Endothelial cell of umbilical vein (primary cell): ENCODE measurements around the gene CLCN3. TPM values are rescaled to one million over a fixed set of nuclear protein-coding genes. Genes with fewer than 3 reads are reported as not detected.

ENCODE experiments used
- BruUV-seq: library from RNA; stranded (reverse); fragments of 400-500 nt; replicated peaks from 2 replicates; lab custom pipeline; 2021; lab: Mats Ljungman, UMichigan
- CTCF ChIA-PET: fragments of 300-600, 350-600 bp; sonication (Branson Sonifier 250); formaldehyde crosslinking; loops from one replicate; lab custom pipeline; 2021; ENCODE audit warnings: antibody characterized with exemption, inconsistent platforms; lab: Charles Lee
- POLR2A ChIA-PET: fragments of 300-600, 350-600 bp; sonication (Branson Sonifier 250); formaldehyde crosslinking; loops from one replicate; lab custom pipeline; 2021; ENCODE audit warnings: antibody characterized with exemption, inconsistent platforms; lab: Charles Lee
- DNase-seq: peaks from one replicate; pipeline ENCODE4 v3.0.0-alpha.2; 2011; ENCODE audit warnings: low read depth, low spot score
- FAIRE-seq: peaks from 2 replicates; lab custom pipeline; 2011; peaks lifted over from hg19 to GRCh38; lab: Jason Lieb, UNC
- H2AFZ ChIP-seq: 2 replicates; pipeline ENCODE4 v1.6.0; 2012; ENCODE audit warnings: low read depth, low read length, control low read depth, inconsistent platforms
- H3K27ac ChIP-seq: 2 replicates; pipeline ENCODE4 v1.5.1; 2011; ENCODE audit warnings: low read depth, mild to moderate bottlenecking, control low read depth, low read length, moderate library complexity; ENCODE audit not compliant: insufficient read depth
- H3K27me3 ChIP-seq, 2 experiments: 2 replicates each; pipeline versions ENCODE4 v1.6.0 to v1.6.1; 2011; ENCODE audit warnings: low read length in 2 of 2, mixed read lengths in 1 of 2; ENCODE audit not compliant: control insufficient read depth in 2 of 2, insufficient read depth in 2 of 2
- H3K36me3 ChIP-seq, 2 experiments: 2 replicates in 1 of 2; 3 replicates in 1 of 2; pipeline ENCODE4 v1.5.1; 2011; ENCODE audit warnings: low read length in 2 of 2, mild to moderate bottlenecking in 1 of 2, moderate library complexity in 1 of 2; ENCODE audit not compliant: control insufficient read depth in 2 of 2, insufficient read depth in 2 of 2; ENCODE audit errors: extremely low read depth in 1 of 2
- H3K4me1 ChIP-seq: 3 replicates; pipeline ENCODE4 v1.5.1; 2011; ENCODE audit warnings: mild to moderate bottlenecking, low read length; ENCODE audit not compliant: control insufficient read depth, insufficient read depth; ENCODE audit errors: extremely low read depth
- H3K4me2 ChIP-seq: 2 replicates; pipeline ENCODE4 v1.6.1; 2011; ENCODE audit warnings: low read length, control low read depth, mixed read lengths; ENCODE audit not compliant: insufficient read depth
- H3K4me3 ChIP-seq, 3 experiments: fragments of 200-600 bp in 1 of 3; sonication (generic), shearing (Covaris generic) in 1 of 3; replicated peaks in 1 of 3; 2 replicates each; pipeline ENCODE4 v1.5.1; 2011 to 2016; ENCODE audit warnings: control low read depth in 3 of 3, low read length in 3 of 3, mild to moderate bottlenecking in 2 of 3, inconsistent platforms in 1 of 3, low read depth in 1 of 3, moderate library complexity in 1 of 3; ENCODE audit not compliant: insufficient read depth in 1 of 3
- H3K79me2 ChIP-seq: 2 replicates; pipeline ENCODE4 v1.6.0; 2012; ENCODE audit warnings: low read length, inconsistent platforms; ENCODE audit not compliant: control insufficient read depth, insufficient read depth
- H3K9ac ChIP-seq: replicated peaks from 2 replicates; pipeline ENCODE3; 2011; ENCODE audit warnings: low read length, control low read depth; ENCODE audit not compliant: insufficient read depth; ENCODE audit errors: extremely low read depth
- H3K9me1 ChIP-seq: replicated peaks from 3 replicates; pipeline ENCODE4 v1.6.0; 2011; ENCODE audit warnings: mild to moderate bottlenecking, low read length; ENCODE audit not compliant: control insufficient read depth, insufficient read depth; ENCODE audit errors: extremely low read depth
- H3K9me3 ChIP-seq: replicated peaks from 2 replicates; pipeline ENCODE4 v1.5.1; 2012; ENCODE audit warnings: low read length, inconsistent platforms; ENCODE audit not compliant: control insufficient read depth, insufficient read depth
- H4K20me1 ChIP-seq: replicated peaks from 2 replicates; pipeline ENCODE3; 2011; ENCODE audit warnings: mild to moderate bottlenecking, low read length; ENCODE audit not compliant: control insufficient read depth, insufficient read depth; ENCODE audit errors: extremely low read depth
- EZH2 ChIP-seq: IDR thresholded peaks from 2 replicates; pipeline ENCODE4 v1.6.1; 2012; ENCODE audit warnings: borderline replicate concordance, low read depth, mild to moderate bottlenecking, moderate library complexity, low read length, inconsistent platforms; ENCODE audit not compliant: severe bottlenecking
- FOS ChIP-seq: IDR thresholded peaks from 2 replicates; pipeline ENCODE4 v1.6.1; 2011; ENCODE audit warnings: mild to moderate bottlenecking, low read length, moderate library complexity, borderline replicate concordance; ENCODE audit not compliant: insufficient read depth
- GATA2 ChIP-seq: IDR thresholded peaks from 2 replicates; pipeline ENCODE4 v1.7.0; 2011; ENCODE audit warnings: low read depth, mild to moderate bottlenecking, moderate library complexity, mixed read lengths, low read length; ENCODE audit not compliant: insufficient read length, insufficient read depth
- JUN ChIP-seq: IDR thresholded peaks from 2 replicates; pipeline ENCODE4 v1.6.1; 2011; ENCODE audit warnings: borderline replicate concordance, low read depth; ENCODE audit not compliant: insufficient read length, insufficient read depth
- MYC ChIP-seq: IDR thresholded peaks from one replicate; pipeline ENCODE4 v1.6.1; 2011; ENCODE audit warnings: mild to moderate bottlenecking, low read depth, low read length
- POLR2A ChIP-seq: IDR thresholded peaks from 2 replicates; pipeline ENCODE4 v1.6.1; 2012; ENCODE audit warnings: low read depth, mild to moderate bottlenecking, control low read depth, low read length
- POLR2AphosphoS5 ChIP-seq: IDR thresholded peaks from 2 replicates; pipeline ENCODE4 v1.6.1; 2012; ENCODE audit warnings: low read depth, mild to moderate bottlenecking, control low read depth, low read length, moderate library complexity; ENCODE audit not compliant: insufficient read depth
- dilution Hi-C: fragments of 300-500 bp; cut with MboI; formaldehyde crosslinking; loops from one replicate; pipeline ENCODE4 v1.15.0; 2019; ENCODE audit warnings: low sequenced_read_pairs; ENCODE audit not compliant: extremely low pct_ligation_motif_present
- intact Hi-C: fragments of 100-400 bp; cut with micrococcal nuclease; formaldehyde crosslinking; loops from one replicate; pipeline ENCODE4 v1.10.0; 2022
- polyA plus RNA-seq, 4 experiments: library from polyadenylated mRNA; depleted of rRNA in 3 of 4; stranded (reverse) in 3 of 4; unstranded in 1 of 4; fragments of >200 nt; gene quantifications; 2 replicates each; pipeline versions ENCODE4 v1.2.1 to v1.2.3, GENCODE V29; 2011 to 2012; ENCODE audit warnings: missing spikeins in 1 of 4
- total RNA-seq: library from RNA; stranded (reverse); gene quantifications from 2 replicates; pipeline ENCODE4 v1.2.3, GENCODE V29; 2021
- TF ChIP-seq, protein P1 (sequence below), 2 donors: IDR thresholded peaks; 1 replicate in 1 of 2; 2 replicates in 1 of 2; pipeline ENCODE4 v1.5.1; 2011; ENCODE audit warnings: low read length in 2 of 2, mild to moderate bottlenecking in 2 of 2, moderate library complexity in 2 of 2, control low read depth in 1 of 2, inconsistent platforms in 1 of 2, low read depth in 1 of 2; ENCODE audit not compliant: insufficient read depth in 1 of 2; ENCODE audit errors: extremely low read depth in 1 of 2
- TF ChIP-seq, protein P2 (sequence below): IDR thresholded peaks from 2 replicates; pipeline ENCODE4 v1.6.1; 2011; ENCODE audit not compliant: insufficient read depth, insufficient read length

Gene CLCN3
- total and polyA plus RNA-seq, 2 donors (not counting 3 experiments of a cell fraction or from before 2014, with no cell fraction given), result 16.5 to 51.4 TPM

DNA sequence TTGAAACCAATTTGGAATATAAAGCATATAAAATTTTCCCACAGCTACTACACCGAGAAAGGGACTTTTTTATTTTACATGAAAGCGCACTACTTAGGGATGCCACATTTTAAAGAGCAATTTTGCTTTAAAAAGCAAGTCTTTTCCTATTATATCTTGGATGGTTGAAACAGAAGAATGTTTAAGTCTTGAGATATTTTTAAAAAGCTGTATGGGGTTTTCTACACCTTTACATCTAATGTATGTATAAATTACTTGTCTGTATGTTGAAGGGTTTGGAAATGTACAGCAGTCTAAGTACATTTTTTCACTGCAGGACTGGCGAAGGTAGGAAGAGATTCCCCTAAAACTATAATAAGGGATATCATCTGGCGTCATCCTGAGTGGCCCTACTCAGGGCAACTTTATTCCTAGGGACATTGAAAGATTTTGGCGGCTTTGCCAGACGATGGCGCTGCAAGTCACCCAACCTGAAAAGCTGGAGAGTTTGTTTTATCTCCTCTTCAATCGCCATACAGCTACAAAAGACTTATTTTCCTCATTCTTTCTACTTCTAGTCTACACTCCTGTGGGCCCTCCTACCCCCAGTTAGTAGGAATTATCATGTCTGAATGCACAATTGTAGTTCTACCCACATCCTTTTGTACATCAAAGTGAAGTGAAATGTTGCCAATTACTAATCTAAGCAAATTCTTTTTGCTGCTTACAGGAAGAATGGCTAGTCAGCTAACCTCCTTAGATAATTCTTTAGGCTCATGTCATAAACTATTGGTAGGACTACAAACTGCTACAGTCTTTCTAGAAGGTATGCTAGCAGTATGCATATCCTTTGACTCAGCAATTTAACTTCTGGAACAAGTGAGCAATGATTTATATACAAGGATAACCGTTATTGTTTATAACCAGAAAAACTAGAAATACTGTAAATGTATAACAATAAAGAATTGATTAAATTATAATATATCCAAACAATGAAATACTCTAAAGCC, 7.2 kb upstream of the CLCN3 start:
- Histone ChIP-seq H3K9me1 (no peaks in the 10 kb centered on the region), H3K27me3 (no peaks in the 10 kb centered on the region), H3K4me2 (peak overlapping the region; percentile 93), H3K9ac (peak overlapping the region; percentile 62), H3K79me2 (peaks cover 6% of the 10 kb centered on the region), H3K4me1 (peaks cover 18% of the 10 kb centered on the region), H3K27ac (peak overlapping the region; percentile 32), H3K36me3 (no peaks in the 10 kb centered on the region), H4K20me1 (no peaks in the 10 kb centered on the region), H3K9me3 (no peaks in the 10 kb centered on the region), H2AFZ (peak overlapping the region; percentile 86), H3K4me3 (peak overlapping the region; percentile 54 to 96 (median 94))
- DNase-seq, result peak; percentile 85
- intact Hi-C loops (loop anchor here (1.0 to 2.0 kb wide), 9 partner anchors 7 to 477 kb away; partner anchors contain the start of genes CLCN3 and HPF1), dilution Hi-C loops (no loop called here)
- TF ChIP-seq POLR2A, result no peak
- TF ChIP-seq, protein P1, sequence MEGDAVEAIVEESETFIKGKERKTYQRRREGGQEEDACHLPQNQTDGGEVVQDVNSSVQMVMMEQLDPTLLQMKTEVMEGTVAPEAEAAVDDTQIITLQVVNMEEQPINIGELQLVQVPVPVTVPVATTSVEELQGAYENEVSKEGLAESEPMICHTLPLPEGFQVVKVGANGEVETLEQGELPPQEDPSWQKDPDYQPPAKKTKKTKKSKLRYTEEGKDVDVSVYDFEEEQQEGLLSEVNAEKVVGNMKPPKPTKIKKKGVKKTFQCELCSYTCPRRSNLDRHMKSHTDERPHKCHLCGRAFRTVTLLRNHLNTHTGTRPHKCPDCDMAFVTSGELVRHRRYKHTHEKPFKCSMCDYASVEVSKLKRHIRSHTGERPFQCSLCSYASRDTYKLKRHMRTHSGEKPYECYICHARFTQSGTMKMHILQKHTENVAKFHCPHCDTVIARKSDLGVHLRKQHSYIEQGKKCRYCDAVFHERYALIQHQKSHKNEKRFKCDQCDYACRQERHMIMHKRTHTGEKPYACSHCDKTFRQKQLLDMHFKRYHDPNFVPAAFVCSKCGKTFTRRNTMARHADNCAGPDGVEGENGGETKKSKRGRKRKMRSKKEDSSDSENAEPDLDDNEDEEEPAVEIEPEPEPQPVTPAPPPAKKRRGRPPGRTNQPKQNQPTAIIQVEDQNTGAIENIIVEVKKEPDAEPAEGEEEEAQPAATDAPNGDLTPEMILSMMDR (IDR thresholded peaks at IDR 0.05; ENCODE audit: extremely low read depth in 1 of 2, insufficient read depth in 1 of 2, low read depth in 1 of 2, low read length in 2 of 2), result peak; percentile 72 to 73
- TF ChIP-seq FOS, result no peak
- no peak for TF ChIP-seq POLR2AphosphoS5
- no peak for TF ChIP-seq JUN
- TF ChIP-seq EZH2, result no peak
- TF ChIP-seq, protein P2, sequence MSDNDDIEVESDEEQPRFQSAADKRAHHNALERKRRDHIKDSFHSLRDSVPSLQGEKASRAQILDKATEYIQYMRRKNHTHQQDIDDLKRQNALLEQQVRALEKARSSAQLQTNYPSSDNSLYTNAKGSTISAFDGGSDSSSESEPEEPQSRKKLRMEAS, result no peak
- peak; percentile 90 for TF ChIP-seq GATA2
- no peak for TF ChIP-seq MYC
- ChIA-PET CTCF (interaction anchor here (0.5 to 3.1 kb wide), 52 partner anchors 9 to 478 kb away, joined by 3 to 50 read pairs (median 5); partner anchors contain the start of genes HPF1 and MFAP3L), POLR2A (no interaction called here)
- FAIRE-seq, result peak; percentile 55
- BruUV-seq, result no TSS peak
